GM21723 (cell line): ENCODE results near the gene LMNA.

Experiments used
- ATAC-seq: cut with Tn5 transposase; IDR thresholded peaks from one replicate; pipeline ENCODE4 v1.9.1; 2021; ENCODE audit warnings: mild to moderate bottlenecking, moderate library complexity; ENCODE audit not compliant: unreplicated experiment

The LMNA gene

GRCh38 chr1:156136970-156137483, 22.5 kb downstream of the LMNA start:
- no peak for ATAC-seq

- ATAC-seq, result no peak
Observed at GRCh38 chr1:156138458-156138867, 24.0 kb downstream of the LMNA start.

- ATAC-seq, result no peak
Observed at GRCh38 chr1:156140879-156141707, 26.6 kb downstream of the LMNA start.

- ATAC-seq, result no peak
Observed at GRCh38 chr1:156143765-156144489, 29.4 kb downstream of the LMNA start.

GRCh38 chr1:156144742-156145141, 30.2 kb downstream of the LMNA start:
- no peak for ATAC-seq

- no peak for ATAC-seq
Observed at GRCh38 chr1:156145650-156146019, 31.1 kb downstream of the LMNA start.

GRCh38 chr1:156146020-156146768, 31.7 kb downstream of the LMNA start:
- ATAC-seq, result no peak

- no peak for ATAC-seq
Observed at GRCh38 chr1:156146769-156147405, 32.4 kb downstream of the LMNA start.

- no peak for ATAC-seq
Observed at GRCh38 chr1:156148216-156148615, 33.7 kb downstream of the LMNA start.

- ATAC-seq, result peak; percentile 47
Observed at GRCh38 chr1:156149374-156150332, 35.1 kb downstream of the LMNA start.

- ATAC-seq, result no peak
Observed at GRCh38 chr1:156150333-156151011, 36.0 kb downstream of the LMNA start.

GRCh38 chr1:156151093-156151688, 36.7 kb downstream of the LMNA start:
- ATAC-seq, result no peak

- ATAC-seq, result no peak
Observed at GRCh38 chr1:156152628-156153027, 38.1 kb downstream of the LMNA start.

- ATAC-seq, result no peak
Observed at GRCh38 chr1:156153362-156153761, 38.9 kb downstream of the LMNA start, which contains the start of gene SEMA4A. SEMA4A (plus strand) TSS chr1:156153585; CDS start chr1:156154579, 994 bp downstream.

GRCh38 chr1:156154317-156154749, 39.8 kb downstream of the LMNA start:
- ATAC-seq, result no peak

GRCh38 chr1:156155756-156156510, 41.4 kb downstream of the LMNA start:
- ATAC-seq, result no peak

GRCh38 chr1:156157506-156157905, 43.0 kb downstream of the LMNA start:
- ATAC-seq, result no peak

GRCh38 chr1:156157966-156158365, 43.5 kb downstream of the LMNA start:
- ATAC-seq, result no peak
